Measurements from ENCODE around the gene AGXT2.

- TF ChIP-seq TCF12 (IDR thresholded peaks at IDR 0.05; ENCODE audit: low read depth, low read length) (no peak), POLR2A (IDR thresholded peaks at IDR 0.05; ENCODE audit: low read depth, low read length) (no peak), CTCF (IDR thresholded peaks at IDR 0.05 in 2 of 3, conservative IDR thresholded peaks at IDR 0.05 in 1 of 3; ENCODE audit: control insufficient read depth in 2 of 3, extremely low read depth in 1 of 3, insufficient read depth in 1 of 3, low read depth in 3 of 3, low read length in 3 of 3) (no peak), SRF (IDR thresholded peaks at IDR 0.05; ENCODE audit: low read depth in 2 of 2, low read length in 2 of 2) (no peak), MAX (IDR thresholded peaks at IDR 0.05; ENCODE audit: low read depth, low read length) (no peak), USF2 (IDR thresholded peaks at IDR 0.05; ENCODE audit: borderline replicate concordance, low read depth, low read length) (no peak), SMC3 (IDR thresholded peaks at IDR 0.05; ENCODE audit: borderline replicate concordance, low read length) (no peak)
These were observed 20.2 kb upstream of the AGXT2 start for GRCh38 chr5:35067985-35068384.

All from GM12878 (cell line).